ENCODE measurements around the gene FAM193B. TPM values are rescaled to one million over a fixed set of nuclear protein-coding genes. Genes with fewer than 3 reads are reported as not detected.

FAM193B gene
- polyA plus RNA-seq, 1 of the 3 experiments (the other 2 are of a cell fraction): 48.1 TPM

DNA sequence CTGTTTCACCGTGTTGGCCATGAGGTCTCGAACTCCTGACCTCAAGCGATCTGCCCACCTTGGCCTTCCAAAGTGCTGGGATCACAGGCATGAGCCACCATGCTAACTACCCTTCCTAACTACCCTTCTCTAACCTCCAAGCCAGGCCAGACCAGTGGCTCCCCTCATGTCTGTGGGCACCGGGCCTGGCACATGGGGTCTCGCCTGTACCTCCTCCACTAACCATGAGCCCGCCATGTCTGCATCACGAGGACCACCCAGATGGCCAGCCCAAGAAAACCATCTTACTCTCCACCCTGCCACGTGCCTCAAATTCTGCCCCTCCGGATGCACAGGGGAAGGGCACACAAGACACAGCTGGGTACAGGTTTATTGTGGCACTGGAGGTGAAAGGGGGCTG is 71.3 kb downstream of the FAM193B start:
- POLR2A ChIA-PET: interaction anchor here (0.7 kb wide), 1 partner anchor 9 kb away, joined by 3 read pairs; no protein-coding TSS in a partner anchor
- no peaks in the 10 kb centered on the region for H3K9me3 ChIP-seq
- H3K4me2 ChIP-seq: no peak overlapping the region
- peaks cover 35% of the 10 kb centered on the region for H4K20me1 ChIP-seq (ENCODE audit: insufficient read depth)
- TF ChIP-seq YY1 (IDR thresholded peaks at IDR 0.05; ENCODE audit: low read depth) (no peak), TEAD4 (IDR thresholded peaks at IDR 0.05; ENCODE audit: borderline replicate concordance, insufficient read depth) (no peak), RFX5 (IDR thresholded peaks at IDR 0.05; ENCODE audit: low read length) (no peak)
- TF ChIP-seq, protein P1, sequence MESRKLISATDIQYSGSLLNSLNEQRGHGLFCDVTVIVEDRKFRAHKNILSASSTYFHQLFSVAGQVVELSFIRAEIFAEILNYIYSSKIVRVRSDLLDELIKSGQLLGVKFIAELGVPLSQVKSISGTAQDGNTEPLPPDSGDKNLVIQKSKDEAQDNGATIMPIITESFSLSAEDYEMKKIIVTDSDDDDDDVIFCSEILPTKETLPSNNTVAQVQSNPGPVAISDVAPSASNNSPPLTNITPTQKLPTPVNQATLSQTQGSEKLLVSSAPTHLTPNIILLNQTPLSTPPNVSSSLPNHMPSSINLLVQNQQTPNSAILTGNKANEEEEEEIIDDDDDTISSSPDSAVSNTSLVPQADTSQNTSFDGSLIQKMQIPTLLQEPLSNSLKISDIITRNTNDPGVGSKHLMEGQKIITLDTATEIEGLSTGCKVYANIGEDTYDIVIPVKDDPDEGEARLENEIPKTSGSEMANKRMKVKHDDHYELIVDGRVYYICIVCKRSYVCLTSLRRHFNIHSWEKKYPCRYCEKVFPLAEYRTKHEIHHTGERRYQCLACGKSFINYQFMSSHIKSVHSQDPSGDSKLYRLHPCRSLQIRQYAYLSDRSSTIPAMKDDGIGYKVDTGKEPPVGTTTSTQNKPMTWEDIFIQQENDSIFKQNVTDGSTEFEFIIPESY (IDR thresholded peaks at IDR 0.05; ENCODE audit: borderline replicate concordance, low read depth): no peak
- H3K9ac ChIP-seq: no peak overlapping the region
- no peaks in the 10 kb centered on the region for H3K27me3 ChIP-seq (ENCODE audit: insufficient read depth)
- no peak overlapping the region for H2AFZ ChIP-seq (ENCODE audit: low read depth)
- H3K79me2 ChIP-seq (ENCODE audit: insufficient read depth): peaks cover 3% of the 10 kb centered on the region; the same call in 1 of the 2 replicates
- no peak for DNase-seq
- WGBS (ENCODE audit: low lambda C conversion rate): 96% methylated on average over 9 of the region's 9 CpGs
- H3K36me3 ChIP-seq (replicated peaks in 1 of 2; ENCODE audit: control insufficient read depth in 1 of 2, insufficient read depth in 2 of 2, low read length in 1 of 2): peaks cover 33 to 35% of the 10 kb centered on the region in 2 experiments
- no peaks in the 10 kb centered on the region for H3K9me2 ChIP-seq
- CTCF ChIA-PET: interaction anchor here (1.5 to 20.3 kb wide), 4 partner anchors 12 to 92 kb away, joined by 3 to 201 read pairs (median 6); partner anchors contain the start of gene PDLIM7
- H3F3A ChIP-seq (replicated peaks; ENCODE audit: insufficient read depth): peaks cover 79% of the 10 kb centered on the region
- peak overlapping the region in 1 of 2 experiments; percentile 7; a peak in 1 of 4 replicates for H3K27ac ChIP-seq (ENCODE audit: low read depth in 2 of 2, low read length in 1 of 2)
- H3K4me1 ChIP-seq (ENCODE audit: control insufficient read depth in 1 of 2, insufficient read depth in 2 of 2, low read depth in 1 of 2, low read length in 1 of 2): peaks cover 6 to 62% of the 10 kb centered on the region in 2 experiments; a peak in 3 of 4 replicates
- no peak overlapping the region for H3K4me3 ChIP-seq (ENCODE audit: low read depth in 2 of 2, low read length in 1 of 2)

DNA sequence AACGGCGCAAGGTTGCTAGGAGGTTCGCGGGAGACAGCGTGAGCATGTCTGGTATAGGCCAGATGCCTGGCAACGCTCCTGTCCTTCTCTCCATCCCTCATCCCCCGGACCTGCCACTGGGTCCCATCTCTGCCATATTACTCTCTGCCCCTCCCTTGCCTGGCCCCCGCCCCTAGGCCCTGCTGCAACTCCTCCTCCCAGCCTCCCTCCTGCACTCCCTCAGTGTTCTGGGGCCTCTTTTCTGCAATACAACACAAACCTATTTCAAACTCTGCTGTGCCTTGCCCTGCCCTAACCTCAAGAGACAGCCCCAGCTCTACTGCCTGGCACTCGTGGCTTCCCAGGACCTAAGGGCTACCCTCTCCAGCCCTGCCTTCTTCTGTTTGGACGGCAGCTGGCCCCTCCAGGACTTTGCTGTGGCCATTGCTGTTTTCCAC is 72.0 kb downstream of the FAM193B start:
- Histone ChIP-seq H3K4me2 (no peak overlapping the region), H4K20me1 (ENCODE audit: insufficient read depth) (peaks cover 30% of the 10 kb centered on the region), H3K4me3 (ENCODE audit: low read depth in 2 of 2, low read length in 1 of 2) (no peak overlapping the region), H3K9me2 (no peaks in the 10 kb centered on the region), H3K9ac (no peak overlapping the region), H3K9me3 (no peaks in the 10 kb centered on the region), H2AFZ (ENCODE audit: low read depth) (no peak overlapping the region), H3K36me3 (replicated peaks in 1 of 2; ENCODE audit: control insufficient read depth in 1 of 2, insufficient read depth in 2 of 2, low read length in 1 of 2) (peaks cover 26 to 29% of the 10 kb centered on the region in 2 experiments), H3K27ac (ENCODE audit: low read depth in 2 of 2, low read length in 1 of 2) (peak overlapping the region; percentile 22 to 31; a peak in 3 of 4 replicates), H3F3A (replicated peaks; ENCODE audit: insufficient read depth) (peaks cover 82% of the 10 kb centered on the region), H3K4me1 (ENCODE audit: control insufficient read depth in 1 of 2, insufficient read depth in 2 of 2, low read depth in 1 of 2, low read length in 1 of 2) (peaks cover 6 to 69% of the 10 kb centered on the region in 2 experiments; a peak in 3 of 4 replicates), H3K27me3 (ENCODE audit: insufficient read depth) (no peaks in the 10 kb centered on the region), H3K79me2 (ENCODE audit: insufficient read depth) (peaks cover 3% of the 10 kb centered on the region; the same call in 1 of the 2 replicates)
- ChIA-PET POLR2A (interaction anchor here (0.7 to 1.0 kb wide), 2 partner anchors 8 to 73 kb away, joined by 3 to 4 read pairs; no protein-coding TSS in a partner anchor), CTCF (interaction anchor here (1.5 to 20.3 kb wide), 5 partner anchors 13 to 91 kb away, joined by 3 to 201 read pairs (median 7); partner anchors contain the start of gene PDLIM7)
- DNase-seq: peak; percentile 58
- 90% methylated on average over 10 of the region's 10 CpGs for WGBS (ENCODE audit: low lambda C conversion rate)
- TF ChIP-seq RCOR1 (IDR thresholded peaks at IDR 0.05; ENCODE audit: low read length) (no peak), FOXM1 (IDR thresholded peaks at IDR 0.05; ENCODE audit: low read depth) (no peak), GATA2 (CRISPR knock-in tag; IDR thresholded peaks at IDR 0.05) (no peak), TAF1 (IDR thresholded peaks at IDR 0.05; ENCODE audit: borderline replicate concordance, low read depth, low read length) (no peak), TCF12 (IDR thresholded peaks at IDR 0.05) (no peak), FOXJ3 (CRISPR knock-in tag; IDR thresholded peaks at IDR 0.05) (no peak), YY1 (IDR thresholded peaks at IDR 0.05; ENCODE audit: low read depth) (no peak), POLR2AphosphoS5 (IDR thresholded peaks at IDR 0.05; ENCODE audit: low read depth, low read length) (no peak; the same call in 1 of the 2 replicates), NRF1 (IDR thresholded peaks at IDR 0.05; ENCODE audit: low read depth, low read length) (no peak), SIN3A (IDR thresholded peaks at IDR 0.05; ENCODE audit: borderline replicate concordance, low read depth, low read length) (no peak), EZH2phosphoT487 (IDR thresholded peaks at IDR 0.05; ENCODE audit: borderline replicate concordance, low read depth) (no peak), GABPA (IDR thresholded peaks at IDR 0.05; ENCODE audit: low read depth) (no peak), NFIC (IDR thresholded peaks at IDR 0.05; ENCODE audit: borderline replicate concordance) (no peak), MEF2A (IDR thresholded peaks at IDR 0.05; ENCODE audit: borderline replicate concordance, low read depth) (no peak)
- TF ChIP-seq, protein P2, sequence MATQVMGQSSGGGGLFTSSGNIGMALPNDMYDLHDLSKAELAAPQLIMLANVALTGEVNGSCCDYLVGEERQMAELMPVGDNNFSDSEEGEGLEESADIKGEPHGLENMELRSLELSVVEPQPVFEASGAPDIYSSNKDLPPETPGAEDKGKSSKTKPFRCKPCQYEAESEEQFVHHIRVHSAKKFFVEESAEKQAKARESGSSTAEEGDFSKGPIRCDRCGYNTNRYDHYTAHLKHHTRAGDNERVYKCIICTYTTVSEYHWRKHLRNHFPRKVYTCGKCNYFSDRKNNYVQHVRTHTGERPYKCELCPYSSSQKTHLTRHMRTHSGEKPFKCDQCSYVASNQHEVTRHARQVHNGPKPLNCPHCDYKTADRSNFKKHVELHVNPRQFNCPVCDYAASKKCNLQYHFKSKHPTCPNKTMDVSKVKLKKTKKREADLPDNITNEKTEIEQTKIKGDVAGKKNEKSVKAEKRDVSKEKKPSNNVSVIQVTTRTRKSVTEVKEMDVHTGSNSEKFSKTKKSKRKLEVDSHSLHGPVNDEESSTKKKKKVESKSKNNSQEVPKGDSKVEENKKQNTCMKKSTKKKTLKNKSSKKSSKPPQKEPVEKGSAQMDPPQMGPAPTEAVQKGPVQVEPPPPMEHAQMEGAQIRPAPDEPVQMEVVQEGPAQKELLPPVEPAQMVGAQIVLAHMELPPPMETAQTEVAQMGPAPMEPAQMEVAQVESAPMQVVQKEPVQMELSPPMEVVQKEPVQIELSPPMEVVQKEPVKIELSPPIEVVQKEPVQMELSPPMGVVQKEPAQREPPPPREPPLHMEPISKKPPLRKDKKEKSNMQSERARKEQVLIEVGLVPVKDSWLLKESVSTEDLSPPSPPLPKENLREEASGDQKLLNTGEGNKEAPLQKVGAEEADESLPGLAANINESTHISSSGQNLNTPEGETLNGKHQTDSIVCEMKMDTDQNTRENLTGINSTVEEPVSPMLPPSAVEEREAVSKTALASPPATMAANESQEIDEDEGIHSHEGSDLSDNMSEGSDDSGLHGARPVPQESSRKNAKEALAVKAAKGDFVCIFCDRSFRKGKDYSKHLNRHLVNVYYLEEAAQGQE (IDR thresholded peaks at IDR 0.05; ENCODE audit: low read depth, low read length): no peak
- TF ChIP-seq, protein P3, sequence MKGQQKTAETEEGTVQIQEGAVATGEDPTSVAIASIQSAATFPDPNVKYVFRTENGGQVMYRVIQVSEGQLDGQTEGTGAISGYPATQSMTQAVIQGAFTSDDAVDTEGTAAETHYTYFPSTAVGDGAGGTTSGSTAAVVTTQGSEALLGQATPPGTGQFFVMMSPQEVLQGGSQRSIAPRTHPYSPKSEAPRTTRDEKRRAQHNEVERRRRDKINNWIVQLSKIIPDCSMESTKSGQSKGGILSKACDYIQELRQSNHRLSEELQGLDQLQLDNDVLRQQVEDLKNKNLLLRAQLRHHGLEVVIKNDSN (IDR thresholded peaks at IDR 0.05; ENCODE audit: borderline replicate concordance, low read depth): no peak
- TF ChIP-seq, protein P4, sequence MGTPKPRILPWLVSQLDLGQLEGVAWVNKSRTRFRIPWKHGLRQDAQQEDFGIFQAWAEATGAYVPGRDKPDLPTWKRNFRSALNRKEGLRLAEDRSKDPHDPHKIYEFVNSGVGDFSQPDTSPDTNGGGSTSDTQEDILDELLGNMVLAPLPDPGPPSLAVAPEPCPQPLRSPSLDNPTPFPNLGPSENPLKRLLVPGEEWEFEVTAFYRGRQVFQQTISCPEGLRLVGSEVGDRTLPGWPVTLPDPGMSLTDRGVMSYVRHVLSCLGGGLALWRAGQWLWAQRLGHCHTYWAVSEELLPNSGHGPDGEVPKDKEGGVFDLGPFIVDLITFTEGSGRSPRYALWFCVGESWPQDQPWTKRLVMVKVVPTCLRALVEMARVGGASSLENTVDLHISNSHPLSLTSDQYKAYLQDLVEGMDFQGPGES (IDR thresholded peaks at IDR 0.05; ENCODE audit: low read depth, low read length): no peak
